Kidney (tissue), 14 donors: ENCODE measurements around the gene DAZAP2. TPM values are rescaled to one million over a fixed set of nuclear protein-coding genes. Genes with fewer than 3 reads are reported as not detected.

Experiments
- DNase-seq, 5 donors: peaks; one replicate each; pipeline ENCODE4 v3.0.0-alpha.2; 2013 to 2020
- FAIRE-seq: peaks from 2 replicates; lab custom pipeline; 2012; peaks lifted over from hg19 to GRCh38; lab: Jason Lieb, UNC
- H3K27ac ChIP-seq, 2 donors: one replicate each; pipeline ENCODE4 v1.7.0; 2013; ENCODE audit warnings: low read depth in 2 of 2, low read length in 2 of 2, inconsistent platforms in 1 of 2
- H3K27me3 ChIP-seq: one replicate; pipeline ENCODE4 v1.7.1; 2013; ENCODE audit warnings: low read length, inconsistent platforms; ENCODE audit not compliant: control insufficient read depth, insufficient read depth
- H3K36me3 ChIP-seq, 3 donors: one replicate each; pipeline versions ENCODE4 v1.7.0 to v1.7.1; 2013; ENCODE audit warnings: low read length in 3 of 3, control low read depth in 1 of 3, inconsistent platforms in 1 of 3; ENCODE audit not compliant: insufficient read depth in 3 of 3, control insufficient read depth in 2 of 3
- H3K4me1 ChIP-seq, 3 donors: one replicate each; pipeline versions ENCODE4 v1.7.0 to v1.7.1; 2013; ENCODE audit warnings: low read length in 3 of 3, inconsistent platforms in 1 of 3, low read depth in 1 of 3; ENCODE audit not compliant: control insufficient read depth in 2 of 3, insufficient read depth in 2 of 3
- H3K4me3 ChIP-seq, 3 donors: one replicate each; pipeline versions ENCODE4 v1.7.0 to v1.8.1; 2013; ENCODE audit warnings: low read length in 3 of 3, control low read depth in 1 of 3, inconsistent platforms in 1 of 3
- H3K9ac ChIP-seq, 3 donors: one replicate each; pipeline versions ENCODE4 v1.7.0 to v1.7.1; 2013; ENCODE audit warnings: low read length in 3 of 3, control low read depth in 1 of 3, inconsistent platforms in 1 of 3
- H3K9me3 ChIP-seq, 3 donors: one replicate each; pipeline versions ENCODE4 v1.7.0 to v1.7.1; 2013; ENCODE audit warnings: low read length in 3 of 3, control low read depth in 1 of 3, inconsistent platforms in 1 of 3; ENCODE audit not compliant: control insufficient read depth in 2 of 3, insufficient read depth in 1 of 3
- intact Hi-C: fragments of 100-400 bp; cut with DNase I; formaldehyde crosslinking; loops from one replicate; pipeline ENCODE4 v1.11.1; 2022
- polyA plus RNA-seq: library from polyadenylated mRNA; stranded (reverse); fragments of 350-450 nt; fragmentation: Illumina TruSeq; extraction: RNeasy Lipid Tissue Mini Kit (QIAGEN cat#74804); gene quantifications from one replicate; pipeline ENCODE4 v1.2.3, GENCODE V29; 2014; ENCODE audit warnings: low read depth, low replicate concordance; ENCODE audit not compliant: insufficient read depth
- total RNA-seq: library from RNA; stranded (reverse); fragmentation: NEBNext Ultra II Directional; extraction: Animal tissue kit (Norgen Biotek cat#: 25700); gene quantifications from one replicate; pipeline ENCODE4 v1.2.1, GENCODE V29; 2021
- TF ChIP-seq, protein P1 (sequence below): IDR thresholded peaks from 3 replicates; pipeline ENCODE4 v1.5.1; 2012; ENCODE audit warnings: mild to moderate bottlenecking, moderate library complexity, borderline replicate concordance; ENCODE audit not compliant: insufficient read depth; ENCODE audit errors: extremely low read depth
- donor health status: control.
- donor health status: control.
- donor health status: control.
- donor health status: control.
- donor health status: control.
- donor health status: DM: yes; HTN: yes; CAD: no.
- donor health status: Normal renal cell carcinoma (clear cell type).

Gene DAZAP2
- total and polyA plus RNA-seq, 2 donors from 2014 or later = 319 to 363 TPM

DNA sequence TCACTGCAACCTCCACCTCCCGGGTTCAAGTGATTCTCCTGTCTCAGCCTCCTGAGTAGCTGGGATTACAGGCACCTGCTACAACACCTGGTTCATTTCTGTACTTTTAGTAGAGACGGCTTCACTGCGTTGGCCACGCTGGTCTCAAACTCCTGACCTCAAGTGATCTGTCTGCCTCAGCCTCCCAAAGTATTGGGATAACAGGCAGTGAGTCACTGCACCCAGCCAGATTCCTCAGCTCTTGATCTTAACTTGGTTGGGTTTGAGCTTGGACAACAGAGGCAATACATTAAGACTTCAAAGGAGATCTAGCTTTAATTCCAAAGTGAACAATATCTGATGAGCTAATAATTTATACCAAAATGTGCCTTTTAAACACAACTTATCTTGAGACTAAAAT, 5.6 kb downstream of the DAZAP2 start:
- Histone ChIP-seq H3K27ac (no peak overlapping the region), H3K4me1 (peaks cover 3 to 36% (median 6%) of the 10 kb centered on the region in 3 donors), H3K9me3 (no peaks in the 10 kb centered on the region), H3K9ac (no peak overlapping the region), H3K4me3 (no peak overlapping the region), H3K36me3 (peaks cover 4 to 41% (median 23%) of the 10 kb centered on the region in 3 donors), H3K27me3 (no peaks in the 10 kb centered on the region)
- intact Hi-C loops = no loop called here
- DNase-seq = no peak
- FAIRE-seq = no peak
- TF ChIP-seq, protein P1, sequence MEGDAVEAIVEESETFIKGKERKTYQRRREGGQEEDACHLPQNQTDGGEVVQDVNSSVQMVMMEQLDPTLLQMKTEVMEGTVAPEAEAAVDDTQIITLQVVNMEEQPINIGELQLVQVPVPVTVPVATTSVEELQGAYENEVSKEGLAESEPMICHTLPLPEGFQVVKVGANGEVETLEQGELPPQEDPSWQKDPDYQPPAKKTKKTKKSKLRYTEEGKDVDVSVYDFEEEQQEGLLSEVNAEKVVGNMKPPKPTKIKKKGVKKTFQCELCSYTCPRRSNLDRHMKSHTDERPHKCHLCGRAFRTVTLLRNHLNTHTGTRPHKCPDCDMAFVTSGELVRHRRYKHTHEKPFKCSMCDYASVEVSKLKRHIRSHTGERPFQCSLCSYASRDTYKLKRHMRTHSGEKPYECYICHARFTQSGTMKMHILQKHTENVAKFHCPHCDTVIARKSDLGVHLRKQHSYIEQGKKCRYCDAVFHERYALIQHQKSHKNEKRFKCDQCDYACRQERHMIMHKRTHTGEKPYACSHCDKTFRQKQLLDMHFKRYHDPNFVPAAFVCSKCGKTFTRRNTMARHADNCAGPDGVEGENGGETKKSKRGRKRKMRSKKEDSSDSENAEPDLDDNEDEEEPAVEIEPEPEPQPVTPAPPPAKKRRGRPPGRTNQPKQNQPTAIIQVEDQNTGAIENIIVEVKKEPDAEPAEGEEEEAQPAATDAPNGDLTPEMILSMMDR = no peak

DNA sequence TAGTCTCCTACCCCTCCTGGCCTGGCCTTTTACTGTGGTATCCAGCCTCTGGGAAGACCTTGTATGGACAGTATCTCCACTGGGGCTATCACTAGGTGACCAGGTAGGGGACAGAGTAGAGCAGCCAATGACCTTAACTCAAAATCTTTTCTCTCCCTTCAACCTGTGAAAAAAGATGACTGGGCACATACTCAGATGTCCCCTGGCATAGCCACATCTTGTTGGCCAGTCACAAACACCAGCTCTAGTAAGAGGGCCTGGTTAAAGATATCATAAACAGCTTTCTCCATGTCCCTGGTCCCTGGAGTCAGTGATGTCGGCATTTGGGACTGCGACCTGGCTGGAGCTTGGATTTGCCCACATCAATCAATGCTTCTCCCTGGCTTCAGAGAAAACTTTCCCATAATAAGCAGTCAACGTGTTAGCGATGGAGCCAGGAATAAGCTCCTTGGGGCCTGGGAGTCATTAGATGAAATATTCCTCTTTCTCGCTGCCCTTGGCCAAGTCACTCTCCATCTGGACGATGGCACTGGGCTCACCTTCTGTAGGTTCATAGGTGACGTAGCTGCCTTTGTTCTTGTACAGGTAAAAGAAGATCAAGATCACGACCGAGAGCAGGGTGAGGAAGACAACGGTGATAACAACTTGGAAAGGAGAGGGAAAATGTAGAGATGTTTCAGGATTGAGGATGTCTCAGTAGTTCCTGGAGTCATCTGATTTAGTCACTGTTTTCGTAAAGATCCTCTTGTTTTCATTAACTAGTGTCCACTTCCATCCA, 7.0 kb downstream of the DAZAP2 start:
- Histone ChIP-seq H3K4me1 (peaks cover 3 to 25% (median 6%) of the 10 kb centered on the region in 3 donors), H3K9ac (peak overlapping the region in 1 of 3 donors; percentile 37), H3K4me3 (peak overlapping the region in 1 of 3 donors; percentile 26), H3K36me3 (peaks cover 4 to 37% (median 20%) of the 10 kb centered on the region in 3 donors), H3K9me3 (no peaks in the 10 kb centered on the region), H3K27ac (peak overlapping the region; percentile 61 to 79), H3K27me3 (no peaks in the 10 kb centered on the region)
- FAIRE-seq = no peak
- TF ChIP-seq, protein P1 = no peak
- intact Hi-C loops = no loop called here
- DNase-seq = no peak

DNA sequence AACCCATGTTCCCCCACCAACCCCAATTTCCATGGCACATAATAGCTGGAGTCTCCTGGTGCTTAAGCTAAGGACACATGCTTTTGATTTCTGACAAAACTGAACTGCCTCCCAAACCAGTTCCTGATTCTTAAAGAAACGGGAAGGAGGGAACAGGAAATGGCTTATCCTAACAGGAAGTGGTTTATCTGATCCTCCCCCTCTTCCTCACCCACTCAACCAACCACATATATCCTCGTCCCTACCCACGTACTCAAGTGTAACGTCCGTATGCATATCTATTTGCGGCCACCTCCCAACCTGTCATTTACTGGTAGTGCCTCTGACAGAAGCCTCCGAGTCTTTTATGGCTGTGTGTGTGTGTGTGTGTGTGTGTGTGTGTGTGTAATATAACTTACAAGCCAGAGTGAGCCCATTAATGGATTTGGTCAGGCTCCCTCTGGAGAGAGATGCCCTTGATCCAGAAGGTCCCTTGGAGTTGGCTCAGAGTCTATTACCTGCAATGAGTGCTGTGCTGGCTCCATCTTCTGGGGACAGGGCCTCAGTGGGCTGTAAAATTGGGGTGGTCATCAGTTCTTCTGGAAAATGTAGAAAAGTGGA, 7.7 kb downstream of the DAZAP2 start:
- DNase-seq (peak in 3 of 5 donors; percentile 12 to 51 (median 19)), FAIRE-seq (no peak)
- TF ChIP-seq, protein P1 = no peak
- intact Hi-C loops = no loop called here
- peak overlapping the region in 1 of 3 donors; percentile 37 for H3K9ac ChIP-seq
- peaks cover 4 to 30% (median 14%) of the 10 kb centered on the region in 3 donors for H3K36me3 ChIP-seq
- peak overlapping the region in 1 of 3 donors; percentile 26 for H3K4me3 ChIP-seq
- H3K9me3 ChIP-seq = no peaks in the 10 kb centered on the region
- H3K4me1 ChIP-seq = peaks cover 3 to 24% (median 6%) of the 10 kb centered on the region in 3 donors
- H3K27ac ChIP-seq = peak overlapping the region; percentile 61 to 79
- no peaks in the 10 kb centered on the region for H3K27me3 ChIP-seq
